Aorta (tissue), 5 donors: ENCODE results near the gene OTUB2. TPM values are rescaled to one million over a fixed set of nuclear protein-coding genes. Genes with fewer than 3 reads are reported as not detected.
"Not testable (repeated sequence)": the region's sequence is repeated elsewhere in the genome, so short reads cannot be mapped to it uniquely, and the experiment has no call there.

Experiments used
- ATAC-seq: fragments of 200-7000 bp; cut with Tn5 transposase; one replicate; pipeline ENCODE4 v1.9.1; 2022; ENCODE audit warnings: moderate library complexity; ENCODE audit not compliant: low FRiP score
- DNase-seq, 2 donors: peaks; one replicate each; pipeline ENCODE4 v3.0.0-alpha.2; 2020
- H3K27ac ChIP-seq, 2 donors: one replicate each; pipeline ENCODE4 v1.5.1; 2013; ENCODE audit warnings: low read length in 2 of 2, mild to moderate bottlenecking in 2 of 2, moderate library complexity in 2 of 2, control low read depth in 1 of 2, inconsistent platforms in 1 of 2, low read depth in 1 of 2
- H3K27me3 ChIP-seq, 2 donors: one replicate each; pipeline ENCODE4 v1.6.1; 2013; ENCODE audit warnings: control low read depth in 1 of 2, low read length in 1 of 2, mild to moderate bottlenecking in 1 of 2, moderate library complexity in 1 of 2; ENCODE audit not compliant: insufficient read depth in 2 of 2, control insufficient read depth in 1 of 2
- H3K36me3 ChIP-seq, 2 donors: one replicate each; pipeline ENCODE4 v1.6.1; 2013; ENCODE audit warnings: control low read depth in 1 of 2, low read length in 1 of 2, mild to moderate bottlenecking in 1 of 2; ENCODE audit not compliant: insufficient read depth in 2 of 2, control insufficient read depth in 1 of 2
- H3K4me1 ChIP-seq, 2 donors: one replicate each; pipeline ENCODE4 v1.6.1; 2013; ENCODE audit warnings: low read length in 2 of 2, control low read depth in 1 of 2, mild to moderate bottlenecking in 1 of 2, moderate library complexity in 1 of 2; ENCODE audit not compliant: insufficient read depth in 2 of 2, control insufficient read depth in 1 of 2
- H3K4me3 ChIP-seq, 2 donors: one replicate each; pipeline ENCODE4 v1.5.1; 2013; ENCODE audit warnings: low read length in 2 of 2, control low read depth in 1 of 2, mild to moderate bottlenecking in 1 of 2
- H3K9me3 ChIP-seq: one replicate; pipeline ENCODE4 v1.6.1; 2013; ENCODE audit warnings: mild to moderate bottlenecking, low read length; ENCODE audit not compliant: control insufficient read depth
- WGBS, 2 donors: extraction: QIAGEN DNeasy Blood & Tissue Kit; methylation state at CpG; one replicate each; pipeline ENCODE4 v1.1.7; 2013; 5-methylcytosine and 5-hydroxymethylcytosine counted together
- intact Hi-C, 2 donors: fragments of 100-400 bp; cut with DNase I; formaldehyde crosslinking; loops; one replicate each; pipeline versions ENCODE4 v1.14.2 to v1.15.0; 2022
- polyA plus RNA-seq, 2 donors: library from polyadenylated mRNA; stranded (reverse); fragments of 200-250 nt; gene quantifications; one replicate each; pipeline ENCODE4 v1.2.3, GENCODE V29; 2013
- total RNA-seq, 2 donors: library from RNA; stranded (reverse); fragmentation: NEBNext Ultra II Directional; extraction: Animal tissue kit (Norgen Biotek cat#: 25700); gene quantifications; one replicate each; pipeline ENCODE4 v1.2.1, GENCODE V29; 2021
- donor health status: healthy with polysubstance abuse.
- donor health status: Bipolar disorder and iron deficiency.
- donor health status: DM: no; HTN: no; CAD: no.
- donor health status: DM: no; HTN: no; CAD: no.
- donor health status: DM: yes; HTN: yes; CAD: no.

Gene OTUB2
- total and polyA plus RNA-seq, 4 donors = 0.42 to 0.60 TPM; not detected in 2

- ATAC-seq (no peak), DNase-seq (no peak)
- 39 to 45% methylated on average over 9 of the region's 9 CpGs for WGBS, 2 donors
- Histone ChIP-seq H3K9me3 (no peaks in the 10 kb centered on the region), H3K4me1 (peaks cover 2 to 6% of the 10 kb centered on the region in 2 donors), H3K36me3 (peaks cover 10 to 29% of the 10 kb centered on the region in 2 donors), H3K27ac (peak overlapping the region in 1 of 2 donors; percentile 42), H3K4me3 (no peak overlapping the region), H3K27me3 (no peaks in the 10 kb centered on the region)
- intact Hi-C loops = no loop called here
These were observed 36.3 kb downstream of the OTUB2 start for GRCh38 chr14:94062344-94062940.

GRCh38 chr14:94066089-94066676 is 40.0 kb downstream of the OTUB2 start:
- Histone ChIP-seq H3K4me1 (peaks cover 2 to 6% of the 10 kb centered on the region in 2 donors), H3K27me3 (no peaks in the 10 kb centered on the region), H3K27ac (no peak overlapping the region), H3K36me3 (peaks cover 0 to 5% of the 10 kb centered on the region in 2 donors), H3K9me3 (no peaks in the 10 kb centered on the region), H3K4me3 (no peak overlapping the region)
- WGBS, 2 donors = 52 to 53% methylated on average over 8 of the region's 8 CpGs
- ATAC-seq (no peak), DNase-seq (no peak)
- intact Hi-C loops = no loop called here

- H3K9me3 ChIP-seq, intact Hi-C loops, H3K27ac ChIP-seq, H3K27me3 ChIP-seq, H3K4me3 ChIP-seq, H3K4me1 ChIP-seq, H3K36me3 ChIP-seq, DNase-seq, ATAC-seq: not testable (repeated sequence)
- WGBS, 2 donors = 95% methylated on average over 3 of the region's 3 CpGs
These were observed 45.9 kb downstream of the OTUB2 start for GRCh38 chr14:94072076-94072475.

GRCh38 chr14:94074534-94074933 is 48.4 kb downstream of the OTUB2 start:
- no peak for ATAC-seq
- peaks cover 0 to 3% of the 10 kb centered on the region in 2 donors for H3K36me3 ChIP-seq
- H3K27me3 ChIP-seq = no peaks in the 10 kb centered on the region
- H3K4me3 ChIP-seq = no peak overlapping the region
- DNase-seq = no peak
- intact Hi-C loops = no loop called here
- no peak overlapping the region for H3K27ac ChIP-seq
- no peaks in the 10 kb centered on the region for H3K9me3 ChIP-seq
- H3K4me1 ChIP-seq = peaks cover 0 to 2% of the 10 kb centered on the region in 2 donors
- WGBS, 2 donors = 95 to 97% methylated on average over 3 of the region's 3 CpGs

GRCh38 chr14:94075008-94075407 is 48.9 kb downstream of the OTUB2 start:
- 98 to 99% methylated on average over 2 of the region's 2 CpGs for WGBS, 2 donors
- Histone ChIP-seq H3K9me3 (no peaks in the 10 kb centered on the region), H3K4me3 (no peak overlapping the region), H3K4me1 (peaks cover 0 to 5% of the 10 kb centered on the region in 2 donors), H3K27ac (no peak overlapping the region), H3K27me3 (no peaks in the 10 kb centered on the region), H3K36me3 (peaks cover 0 to 3% of the 10 kb centered on the region in 2 donors)
- intact Hi-C loops = no loop called here
- ATAC-seq = no peak
- DNase-seq = no peak

GRCh38 chr14:94077111-94077821 is 51.1 kb downstream of the OTUB2 start:
- Histone ChIP-seq H3K36me3 (peaks cover 0 to 3% of the 10 kb centered on the region in 2 donors), H3K4me3 (peak overlapping the region; percentile 69 to 97), H3K27ac (no peak overlapping the region), H3K9me3 (no peaks in the 10 kb centered on the region), H3K4me1 (peaks cover 0 to 5% of the 10 kb centered on the region in 2 donors), H3K27me3 (no peaks in the 10 kb centered on the region)
- intact Hi-C loops = no loop called here
- DNase-seq (no peak), ATAC-seq (no peak)
- 33 to 41% methylated on average over 7 of the region's 7 CpGs for WGBS, 2 donors

GRCh38 chr14:94077823-94078222 is 51.7 kb downstream of the OTUB2 start:
- intact Hi-C loops = no loop called here
- WGBS, 2 donors = 65 to 74% methylated on average over 5 of the region's 5 CpGs
- no peak overlapping the region for H3K27ac ChIP-seq
- peaks cover 0 to 3% of the 10 kb centered on the region in 2 donors for H3K36me3 ChIP-seq
- peak overlapping the region; percentile 69 to 97 for H3K4me3 ChIP-seq
- H3K9me3 ChIP-seq = no peaks in the 10 kb centered on the region
- peaks cover 0 to 5% of the 10 kb centered on the region in 2 donors for H3K4me1 ChIP-seq
- no peaks in the 10 kb centered on the region for H3K27me3 ChIP-seq
- no peak for ATAC-seq
- DNase-seq = no peak

- peak overlapping the region; percentile 8 to 45 for H3K27ac ChIP-seq
- no peak for ATAC-seq
- peak overlapping the region; percentile 57 to 97 for H3K4me3 ChIP-seq
- 1 to 2% methylated on average over 15 of the region's 15 CpGs for WGBS, 2 donors
- H3K27me3 ChIP-seq = no peaks in the 10 kb centered on the region
- DNase-seq = no peak
- H3K4me1 ChIP-seq = peaks cover 0 to 5% of the 10 kb centered on the region in 2 donors
- H3K9me3 ChIP-seq = no peaks in the 10 kb centered on the region
- intact Hi-C loops = loop anchor here (2.0 to 5.0 kb wide), 2 partner anchors 47 to 49 kb away; partner anchors contain the start of gene IFI27L2 (in 2 of the 2)
- H3K36me3 ChIP-seq = peaks cover 0 to 3% of the 10 kb centered on the region in 2 donors
These were observed 53.9 kb downstream of the OTUB2 start for GRCh38 chr14:94079891-94080620.
